ENCODE data around the gene HUS1B. TPM values are rescaled to one million over a fixed set of nuclear protein-coding genes. Genes with fewer than 3 reads are reported as not detected.

HUS1B gene
- total RNA-seq: 0.53 and 1.4 TPM in 2 replicates

DNA sequence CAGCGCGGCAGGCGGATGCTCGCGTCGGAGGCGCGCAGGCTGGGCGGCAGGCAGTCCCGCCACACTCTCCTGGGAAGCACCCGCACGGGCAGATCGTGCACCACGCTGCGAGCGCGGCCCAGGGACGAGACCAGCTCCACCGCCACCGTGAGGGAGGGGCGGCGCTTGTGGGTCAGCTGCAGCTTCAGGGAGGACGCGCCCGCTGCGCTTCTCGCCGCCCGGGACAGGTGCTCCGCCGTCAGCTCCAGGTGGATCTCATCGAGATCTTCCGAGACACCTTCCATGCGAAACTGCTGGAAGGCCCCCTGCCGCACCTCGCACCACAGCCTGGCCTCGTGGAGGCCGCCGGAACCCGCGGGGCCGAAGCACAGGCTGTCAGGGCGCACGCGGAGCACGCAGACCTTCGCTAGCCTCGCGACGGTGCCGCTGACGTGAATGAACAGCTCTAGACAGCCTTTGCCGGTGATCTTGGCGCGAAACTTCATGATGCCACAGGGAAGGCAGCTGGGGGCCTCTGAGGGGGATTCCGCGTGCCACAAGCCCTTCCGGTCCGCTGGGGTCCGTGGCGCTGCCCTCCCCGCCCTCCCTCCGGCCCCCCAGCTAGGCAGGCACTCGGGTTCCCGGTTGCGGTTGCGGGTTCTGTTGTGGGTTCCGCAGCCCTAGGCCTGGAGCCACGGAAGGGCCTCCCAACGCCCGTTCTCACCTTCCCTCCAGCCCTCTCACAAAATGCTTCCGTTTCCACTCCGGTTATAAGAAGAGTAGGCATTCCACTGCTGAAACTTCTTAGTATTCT, at the start of gene HUS1B:
Gene HUS1B, minus strand, starts transcription at position 641 of the 793 bp plus-strand sequence. Its CDS starts 156 bp downstream, at position 485.
- FAIRE-seq (no peak), DNase-seq (ENCODE audit: low read depth) (no peak)
- Histone ChIP-seq H3K4me3 (ENCODE audit: low read depth, low read length) (no peak within 1 kb of the TSS), H3K27me3 (ENCODE audit: control insufficient read depth, insufficient read depth, low read length) (no peaks in the 10 kb centered on the region), H3K36me3 (ENCODE audit: control insufficient read depth, insufficient read depth, low read length) (peaks cover 5% of the 10 kb centered on the region)
- TF ChIP-seq, protein P1, sequence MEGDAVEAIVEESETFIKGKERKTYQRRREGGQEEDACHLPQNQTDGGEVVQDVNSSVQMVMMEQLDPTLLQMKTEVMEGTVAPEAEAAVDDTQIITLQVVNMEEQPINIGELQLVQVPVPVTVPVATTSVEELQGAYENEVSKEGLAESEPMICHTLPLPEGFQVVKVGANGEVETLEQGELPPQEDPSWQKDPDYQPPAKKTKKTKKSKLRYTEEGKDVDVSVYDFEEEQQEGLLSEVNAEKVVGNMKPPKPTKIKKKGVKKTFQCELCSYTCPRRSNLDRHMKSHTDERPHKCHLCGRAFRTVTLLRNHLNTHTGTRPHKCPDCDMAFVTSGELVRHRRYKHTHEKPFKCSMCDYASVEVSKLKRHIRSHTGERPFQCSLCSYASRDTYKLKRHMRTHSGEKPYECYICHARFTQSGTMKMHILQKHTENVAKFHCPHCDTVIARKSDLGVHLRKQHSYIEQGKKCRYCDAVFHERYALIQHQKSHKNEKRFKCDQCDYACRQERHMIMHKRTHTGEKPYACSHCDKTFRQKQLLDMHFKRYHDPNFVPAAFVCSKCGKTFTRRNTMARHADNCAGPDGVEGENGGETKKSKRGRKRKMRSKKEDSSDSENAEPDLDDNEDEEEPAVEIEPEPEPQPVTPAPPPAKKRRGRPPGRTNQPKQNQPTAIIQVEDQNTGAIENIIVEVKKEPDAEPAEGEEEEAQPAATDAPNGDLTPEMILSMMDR (IDR thresholded peaks at IDR 0.05; ENCODE audit: insufficient read depth, low read length, severe bottlenecking): no peak

DNA sequence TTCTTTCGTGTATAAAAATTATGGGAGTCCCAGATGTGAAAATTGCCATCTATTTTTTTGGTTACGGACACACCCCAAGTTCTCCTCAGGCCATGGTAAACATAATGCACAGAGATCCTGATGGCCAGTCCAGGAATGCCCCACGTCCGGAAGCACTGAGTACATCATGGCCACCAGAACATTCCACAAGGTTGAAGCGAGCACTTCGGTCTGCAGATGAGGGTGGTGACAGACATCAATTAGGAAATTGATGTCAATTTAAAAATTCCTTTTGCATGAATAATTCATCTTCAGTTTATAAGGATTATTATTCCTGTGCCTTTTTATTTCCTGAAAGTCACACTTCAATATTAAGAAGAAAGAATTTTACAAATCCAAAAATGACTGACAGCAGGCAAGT, 49.2 kb upstream of the HUS1B start:
- TF ChIP-seq, protein P1 (IDR thresholded peaks at IDR 0.05; ENCODE audit: insufficient read depth, low read length, severe bottlenecking): no peak
- H3K4me3 ChIP-seq (ENCODE audit: low read depth, low read length): no peak overlapping the region
- no peaks in the 10 kb centered on the region for H3K36me3 ChIP-seq (ENCODE audit: control insufficient read depth, insufficient read depth, low read length)
- FAIRE-seq (no peak), DNase-seq (ENCODE audit: low read depth) (no peak)
- H3K27me3 ChIP-seq (ENCODE audit: control insufficient read depth, insufficient read depth, low read length): no peaks in the 10 kb centered on the region

DNA sequence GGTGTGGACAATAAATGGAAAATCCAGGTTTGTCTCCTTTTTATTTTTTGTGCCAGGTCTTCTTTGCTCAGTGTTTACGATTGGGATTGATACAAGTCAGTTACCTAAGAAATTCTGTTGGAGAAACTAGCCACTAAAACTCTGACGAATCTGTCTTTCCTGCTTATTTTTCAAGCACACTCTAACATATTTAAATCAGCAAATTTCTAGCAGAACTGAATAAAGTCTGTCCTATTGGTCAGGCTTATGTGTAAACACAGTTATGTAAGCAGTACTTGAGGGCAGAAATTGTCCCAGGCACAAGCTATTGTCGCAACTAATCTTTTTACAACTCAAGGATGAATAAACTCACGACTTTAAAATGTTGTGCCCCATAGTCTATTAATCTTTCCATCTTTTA, 48.1 kb upstream of the HUS1B start:
- Histone ChIP-seq H3K27me3 (ENCODE audit: control insufficient read depth, insufficient read depth, low read length) (no peaks in the 10 kb centered on the region), H3K4me3 (ENCODE audit: low read depth, low read length) (no peak overlapping the region), H3K36me3 (ENCODE audit: control insufficient read depth, insufficient read depth, low read length) (no peaks in the 10 kb centered on the region)
- TF ChIP-seq, protein P1 (IDR thresholded peaks at IDR 0.05; ENCODE audit: insufficient read depth, low read length, severe bottlenecking): no peak
- FAIRE-seq (no peak), DNase-seq (ENCODE audit: low read depth) (no peak)

DNA sequence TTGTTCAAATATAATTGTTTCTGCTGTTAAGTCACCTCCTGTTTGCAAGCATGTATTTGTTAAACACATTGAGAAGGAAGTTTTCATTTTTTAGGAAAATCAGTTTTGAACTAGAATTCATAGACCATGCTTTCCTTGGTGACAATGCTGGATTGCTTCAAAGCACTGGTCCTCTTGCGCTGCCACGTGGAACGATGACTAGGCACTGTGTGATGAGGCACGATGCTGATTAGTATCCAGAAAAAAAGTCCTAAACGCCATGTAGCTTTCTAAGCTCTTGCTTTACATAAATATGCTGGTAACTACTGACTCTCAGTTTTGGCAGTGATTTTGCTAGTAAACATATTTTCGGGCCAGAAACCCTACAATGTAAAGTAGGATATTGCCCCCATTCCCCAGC, 47.1 kb upstream of the HUS1B start:
- no peaks in the 10 kb centered on the region for H3K27me3 ChIP-seq (ENCODE audit: control insufficient read depth, insufficient read depth, low read length)
- FAIRE-seq: no peak

DNA sequence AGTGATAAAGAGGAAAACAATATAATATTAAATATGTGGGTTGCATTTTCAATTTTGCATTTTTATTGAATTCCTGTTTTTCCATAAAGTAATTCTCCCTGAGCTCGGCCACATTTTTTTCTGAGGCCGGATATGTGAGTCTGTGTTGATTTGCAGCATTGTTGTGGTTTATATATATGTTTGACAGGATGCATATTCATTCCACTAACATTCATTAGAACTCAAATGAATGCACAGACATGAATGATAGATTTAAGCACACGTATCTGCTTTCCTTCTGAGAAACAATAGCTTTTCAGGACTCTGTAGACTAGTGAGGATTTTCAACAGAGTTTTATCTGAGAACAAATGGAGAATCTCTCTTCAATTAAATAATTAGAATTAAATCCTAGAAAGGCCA, 46.7 kb upstream of the HUS1B start:
- DNase-seq (ENCODE audit: low read depth): peak; percentile 61
- H3K27me3 ChIP-seq (ENCODE audit: control insufficient read depth, insufficient read depth, low read length): no peaks in the 10 kb centered on the region
- H3K4me3 ChIP-seq (ENCODE audit: low read depth, low read length): no peak overlapping the region
- no peak for FAIRE-seq
- TF ChIP-seq, protein P1 (IDR thresholded peaks at IDR 0.05; ENCODE audit: insufficient read depth, low read length, severe bottlenecking): no peak
- H3K36me3 ChIP-seq (ENCODE audit: control insufficient read depth, insufficient read depth, low read length): no peaks in the 10 kb centered on the region

More for the DNA sequence above, 47.1 kb upstream of the HUS1B start:
- DNase-seq (ENCODE audit: low read depth): no peak
- Histone ChIP-seq H3K4me3 (ENCODE audit: low read depth, low read length) (no peak overlapping the region), H3K36me3 (ENCODE audit: control insufficient read depth, insufficient read depth, low read length) (no peaks in the 10 kb centered on the region)
- TF ChIP-seq, protein P1 (IDR thresholded peaks at IDR 0.05; ENCODE audit: insufficient read depth, low read length, severe bottlenecking): no peak

Measured in bronchial epithelial cell (primary cell).